Loucy (cell line): ENCODE results near the gene VCL.

Source experiments
- H2AFZ ChIP-seq: fragments of 200-600 bp; sonication (generic); 2 replicates; pipeline ENCODE4 v1.6.0; 2016; ENCODE audit warnings: antibody characterized with exemption, mild to moderate bottlenecking, low read length, moderate library complexity
- H3F3A ChIP-seq: fragments of 200-600 bp; 2 replicates; pipeline ENCODE4 v1.6.0; 2016; ENCODE audit warnings: antibody characterized with exemption, low read depth, mild to moderate bottlenecking
- H3K27me3 ChIP-seq: fragments of 200-600 bp; sonication (generic); 2 replicates; pipeline ENCODE4 v1.6.1; 2014; ENCODE audit warnings: low read length, mild to moderate bottlenecking; ENCODE audit not compliant: insufficient read depth, poor library complexity, severe bottlenecking
- H3K36me3 ChIP-seq: fragments of 200-600 bp; sonication (generic); 2 replicates; pipeline ENCODE4 v1.6.1; 2016; ENCODE audit warnings: low read length; ENCODE audit not compliant: insufficient read depth
- H3K4me1 ChIP-seq: fragments of 200-600 bp; sonication (generic); 2 replicates; pipeline ENCODE4 v1.5.1; 2014; ENCODE audit warnings: low read length, mild to moderate bottlenecking; ENCODE audit not compliant: insufficient read depth, poor library complexity, severe bottlenecking
- H3K4me2 ChIP-seq: fragments of 200-600 bp; sonication (generic); 2 replicates; pipeline ENCODE4 v1.6.0; 2014; ENCODE audit warnings: antibody characterized with exemption, low read length, low read depth, mild to moderate bottlenecking; ENCODE audit not compliant: poor library complexity, severe bottlenecking
- H3K4me3 ChIP-seq: fragments of 200-600 bp; sonication (generic); 2 replicates; pipeline ENCODE4 v1.5.1; 2014; ENCODE audit warnings: low read length, mild to moderate bottlenecking, mixed read lengths; ENCODE audit not compliant: poor library complexity, severe bottlenecking
- H3K79me2 ChIP-seq: fragments of 200-600 bp; sonication (generic); 2 replicates; pipeline ENCODE4 v1.6.1; 2014; ENCODE audit warnings: low read length; ENCODE audit not compliant: insufficient read depth
- H3K9ac ChIP-seq: fragments of 200-600 bp; sonication (generic); 2 replicates; pipeline ENCODE4 v1.6.0; 2014; ENCODE audit warnings: mild to moderate bottlenecking, low read depth, low read length, moderate library complexity; ENCODE audit not compliant: poor library complexity, severe bottlenecking
- H3K9me2 ChIP-seq: fragments of 200-600 bp; sonication (generic); replicated peaks from 2 replicates; pipeline ENCODE4 v1.6.1; 2016; ENCODE audit warnings: low read depth, low read length, mixed read lengths
- H3K9me3 ChIP-seq: fragments of 200-600 bp; sonication (generic); 2 replicates; pipeline ENCODE4 v1.6.1; 2014; ENCODE audit warnings: mild to moderate bottlenecking, antibody characterized with exemption, low read length, low read depth; ENCODE audit not compliant: insufficient read depth
- H4K20me1 ChIP-seq: fragments of 200-600 bp; sonication (generic); 2 replicates; pipeline ENCODE4 v1.6.0; 2014; ENCODE audit warnings: antibody characterized with exemption, low read length, mild to moderate bottlenecking; ENCODE audit not compliant: insufficient read depth, poor library complexity, severe bottlenecking
- EZH2phosphoT487 ChIP-seq: fragments of 200-600 bp; IDR thresholded peaks from 2 replicates; pipeline ENCODE4 v1.6.1; 2018; ENCODE audit warnings: antibody characterized with exemption, mild to moderate bottlenecking, moderate library complexity, borderline replicate concordance
- TF ChIP-seq, protein P1 (sequence below): fragments of 200-600 bp; sonication (generic); conservative IDR thresholded peaks from 2 replicates; pipeline ENCODE4 v1.5.1; 2014; ENCODE audit warnings: mild to moderate bottlenecking, antibody characterized with exemption, low read length

Gene VCL

DNA sequence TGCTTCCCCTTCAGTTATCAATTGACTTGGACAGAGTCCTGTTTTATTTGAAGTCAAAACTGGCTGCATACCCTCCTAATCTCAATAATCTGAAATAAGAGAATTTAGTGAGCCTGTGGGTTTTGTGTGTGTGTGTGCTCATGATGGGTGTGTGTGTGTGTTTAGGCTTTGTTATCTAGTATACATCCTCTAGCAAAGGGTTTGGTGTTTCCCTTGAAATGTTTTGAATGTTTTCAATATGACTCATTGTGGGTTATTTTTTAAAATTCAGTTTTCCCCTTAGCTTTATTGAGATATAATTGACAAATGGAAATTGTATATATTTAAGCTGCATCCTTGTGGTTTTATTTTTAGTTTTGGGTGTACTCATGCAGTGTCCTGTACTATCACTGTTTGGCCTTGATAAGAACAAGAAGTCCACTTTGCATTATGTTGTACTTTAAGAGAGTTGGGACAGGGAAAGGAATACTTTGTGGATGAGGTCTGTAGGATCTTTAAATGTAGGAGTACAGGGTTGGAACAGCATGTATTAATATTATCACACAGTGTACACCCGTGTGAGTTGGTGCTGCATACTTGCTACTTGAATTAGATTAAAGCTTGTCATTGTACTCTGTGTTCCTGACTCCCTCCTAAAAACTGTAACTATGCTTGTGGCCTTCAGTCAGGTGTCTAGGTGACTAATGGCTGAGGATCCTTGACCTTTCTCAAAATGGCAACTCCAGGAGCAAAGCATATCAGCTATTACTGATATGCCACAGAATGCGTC lies 58.3 kb downstream of the VCL start:
- H3K79me2 ChIP-seq: peaks cover 3% of the 10 kb centered on the region
- H3K4me1 ChIP-seq: peaks cover 36% of the 10 kb centered on the region
- H3K9ac ChIP-seq: no peak overlapping the region
- no peaks in the 10 kb centered on the region for H3K27me3 ChIP-seq
- H3K4me2 ChIP-seq: no peak overlapping the region
- no peak overlapping the region for H2AFZ ChIP-seq
- H4K20me1 ChIP-seq: no peaks in the 10 kb centered on the region
- no peak for TF ChIP-seq EZH2phosphoT487
- TF ChIP-seq, protein P1, sequence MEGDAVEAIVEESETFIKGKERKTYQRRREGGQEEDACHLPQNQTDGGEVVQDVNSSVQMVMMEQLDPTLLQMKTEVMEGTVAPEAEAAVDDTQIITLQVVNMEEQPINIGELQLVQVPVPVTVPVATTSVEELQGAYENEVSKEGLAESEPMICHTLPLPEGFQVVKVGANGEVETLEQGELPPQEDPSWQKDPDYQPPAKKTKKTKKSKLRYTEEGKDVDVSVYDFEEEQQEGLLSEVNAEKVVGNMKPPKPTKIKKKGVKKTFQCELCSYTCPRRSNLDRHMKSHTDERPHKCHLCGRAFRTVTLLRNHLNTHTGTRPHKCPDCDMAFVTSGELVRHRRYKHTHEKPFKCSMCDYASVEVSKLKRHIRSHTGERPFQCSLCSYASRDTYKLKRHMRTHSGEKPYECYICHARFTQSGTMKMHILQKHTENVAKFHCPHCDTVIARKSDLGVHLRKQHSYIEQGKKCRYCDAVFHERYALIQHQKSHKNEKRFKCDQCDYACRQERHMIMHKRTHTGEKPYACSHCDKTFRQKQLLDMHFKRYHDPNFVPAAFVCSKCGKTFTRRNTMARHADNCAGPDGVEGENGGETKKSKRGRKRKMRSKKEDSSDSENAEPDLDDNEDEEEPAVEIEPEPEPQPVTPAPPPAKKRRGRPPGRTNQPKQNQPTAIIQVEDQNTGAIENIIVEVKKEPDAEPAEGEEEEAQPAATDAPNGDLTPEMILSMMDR: no peak
- no peaks in the 10 kb centered on the region for H3K36me3 ChIP-seq
- no peaks in the 10 kb centered on the region for H3F3A ChIP-seq
- H3K4me3 ChIP-seq: no peak overlapping the region
- H3K9me2 ChIP-seq: no peaks in the 10 kb centered on the region
- H3K9me3 ChIP-seq: no peaks in the 10 kb centered on the region

DNA sequence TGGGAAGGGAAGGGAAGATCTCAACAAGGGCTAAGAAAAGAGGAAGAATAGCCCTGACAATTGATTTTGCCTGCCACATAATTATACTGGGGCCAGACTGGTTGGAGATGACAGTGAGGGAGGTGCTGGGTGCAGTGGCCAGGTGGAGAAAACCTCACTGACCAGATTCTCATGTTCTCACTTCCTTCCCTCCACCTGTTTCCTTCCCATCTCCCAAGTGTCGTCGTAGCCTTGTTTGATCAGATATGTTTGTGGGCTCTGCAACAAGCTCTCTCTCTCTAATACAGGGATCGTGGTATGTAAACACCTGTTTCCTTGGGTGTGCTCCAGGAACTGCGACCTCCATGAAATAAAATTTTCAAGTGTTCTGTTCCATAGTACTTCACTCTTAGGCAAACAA lies 60.2 kb downstream of the VCL start:
- peaks cover 9% of the 10 kb centered on the region for H3K79me2 ChIP-seq
- H4K20me1 ChIP-seq: no peaks in the 10 kb centered on the region

DNA sequence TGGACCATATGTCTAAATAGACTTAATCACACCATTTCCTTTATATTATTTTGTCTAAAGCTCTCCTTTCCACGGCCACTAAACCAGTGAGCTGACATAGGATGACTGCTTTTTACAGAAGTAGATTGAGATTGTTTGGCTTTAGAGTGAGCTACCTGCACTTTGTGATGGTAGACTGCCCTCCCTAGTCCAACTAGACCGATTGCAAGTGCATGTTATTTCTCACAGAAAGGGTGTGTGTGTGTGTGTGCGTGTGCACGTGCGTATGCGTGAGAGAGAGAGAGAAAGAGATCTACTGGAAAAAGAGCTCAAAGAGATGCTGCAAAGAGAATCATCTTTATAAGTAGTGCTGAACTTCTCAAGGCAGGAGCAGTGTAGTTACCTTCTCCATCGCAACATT lies 60.7 kb downstream of the VCL start:
- no peak overlapping the region for H2AFZ ChIP-seq
- H3K4me2 ChIP-seq: peak overlapping the region; percentile 63
- peaks cover 6% of the 10 kb centered on the region; the same call in 1 of the 2 replicates for H3K9me3 ChIP-seq
- no peaks in the 10 kb centered on the region for H3K9me2 ChIP-seq
- peak overlapping the region; percentile 50 for H3K4me3 ChIP-seq
- no peaks in the 10 kb centered on the region for H4K20me1 ChIP-seq
- no peaks in the 10 kb centered on the region for H3K27me3 ChIP-seq
- peaks cover 9% of the 10 kb centered on the region for H3K79me2 ChIP-seq
- no peak overlapping the region for H3K9ac ChIP-seq
- peaks cover 37% of the 10 kb centered on the region for H3K4me1 ChIP-seq
- peaks cover 5% of the 10 kb centered on the region; the same call in 1 of the 2 replicates for H3K36me3 ChIP-seq
- no peaks in the 10 kb centered on the region for H3F3A ChIP-seq
- TF ChIP-seq, protein P1: peak; percentile 64
- no peak for TF ChIP-seq EZH2phosphoT487

More for the DNA sequence above, 60.2 kb downstream of the VCL start:
- H3F3A ChIP-seq: no peaks in the 10 kb centered on the region
- peaks cover 2% of the 10 kb centered on the region; the same call in 1 of the 2 replicates for H3K9me3 ChIP-seq
- H3K27me3 ChIP-seq: no peaks in the 10 kb centered on the region
- H3K9me2 ChIP-seq: no peaks in the 10 kb centered on the region
- peak; percentile 44; the same call in 1 of the 2 replicates for TF ChIP-seq EZH2phosphoT487
- TF ChIP-seq, protein P1: no peak
- peaks cover 37% of the 10 kb centered on the region for H3K4me1 ChIP-seq
- peak overlapping the region; percentile 63 for H3K4me2 ChIP-seq
- no peak overlapping the region for H3K9ac ChIP-seq
- H3K36me3 ChIP-seq: peaks cover under 1% of the 10 kb centered on the region; the same call in 1 of the 2 replicates
- no peak overlapping the region for H2AFZ ChIP-seq
- peak overlapping the region; percentile 50 for H3K4me3 ChIP-seq
